Measurements from ENCODE around the gene HDAC4.
A peak's percentile ranks its signal among the peaks of the same experiment; 100 is the strongest.

Gene HDAC4

DNA sequence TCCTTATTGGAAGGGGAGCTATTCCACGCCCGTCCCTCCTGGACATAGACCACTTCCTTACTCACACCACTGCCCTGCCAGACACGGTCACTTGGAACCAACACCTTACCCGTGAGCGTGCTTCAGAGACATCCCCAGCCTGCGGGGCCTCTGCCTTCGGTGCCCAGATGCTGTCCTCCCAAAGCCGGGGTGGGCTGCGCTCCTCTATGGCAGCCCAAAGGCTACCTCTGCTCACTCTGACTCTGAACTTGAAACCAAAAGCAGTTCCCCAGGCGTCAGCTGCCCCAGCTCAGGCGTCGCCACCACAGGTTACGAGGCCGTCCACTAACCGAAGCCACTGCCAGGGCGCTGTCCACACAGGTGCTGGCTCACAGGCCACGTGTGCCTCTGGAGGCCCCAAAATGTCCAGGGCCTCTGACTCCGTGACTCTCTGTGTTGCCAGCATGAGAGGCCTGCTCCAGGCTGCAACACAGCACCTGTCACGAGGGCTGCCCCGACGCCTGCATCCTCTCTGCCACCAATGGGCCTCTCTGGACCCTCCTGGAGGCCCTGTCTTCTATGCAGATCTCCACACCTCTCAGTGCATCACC is 23.8 kb downstream of the HDAC4 start:
- Histone ChIP-seq H3K36me3 (ENCODE audit: control insufficient read depth, insufficient read depth, low read length) (no peaks in the 10 kb centered on the region), H3K4me3 (ENCODE audit: insufficient read depth, low read depth, low read length, poor library complexity, severe bottlenecking) (no peak overlapping the region), H3K27ac (ENCODE audit: insufficient read depth, low read length, poor library complexity, severe bottlenecking) (no peak overlapping the region), H3K9me3 (ENCODE audit: control insufficient read depth, low read length) (no peaks in the 10 kb centered on the region), H3K27me3 (replicated peaks; ENCODE audit: control insufficient read depth, insufficient read depth, low read length, poor library complexity, severe bottlenecking) (no peaks in the 10 kb centered on the region), H3K4me1 (ENCODE audit: control insufficient read depth, insufficient read depth, low read length, poor library complexity, severe bottlenecking) (peaks cover 15% of the 10 kb centered on the region)
- DNase-seq, result no peak

- Histone ChIP-seq H3K9me3 (ENCODE audit: control insufficient read depth, low read length) (no peaks in the 10 kb centered on the region), H3K36me3 (ENCODE audit: control insufficient read depth, insufficient read depth, low read length) (no peaks in the 10 kb centered on the region), H3K27me3 (replicated peaks; ENCODE audit: control insufficient read depth, insufficient read depth, low read length, poor library complexity, severe bottlenecking) (no peaks in the 10 kb centered on the region), H3K4me3 (ENCODE audit: insufficient read depth, low read depth, low read length, poor library complexity, severe bottlenecking) (no peak overlapping the region), H3K27ac (ENCODE audit: insufficient read depth, low read length, poor library complexity, severe bottlenecking) (no peak overlapping the region), H3K4me1 (ENCODE audit: control insufficient read depth, insufficient read depth, low read length, poor library complexity, severe bottlenecking) (peaks cover 8% of the 10 kb centered on the region)
- DNase-seq, result no peak
Measured at GRCh38 chr2:239376351-239376750, 24.5 kb downstream of the HDAC4 start.

DNA sequence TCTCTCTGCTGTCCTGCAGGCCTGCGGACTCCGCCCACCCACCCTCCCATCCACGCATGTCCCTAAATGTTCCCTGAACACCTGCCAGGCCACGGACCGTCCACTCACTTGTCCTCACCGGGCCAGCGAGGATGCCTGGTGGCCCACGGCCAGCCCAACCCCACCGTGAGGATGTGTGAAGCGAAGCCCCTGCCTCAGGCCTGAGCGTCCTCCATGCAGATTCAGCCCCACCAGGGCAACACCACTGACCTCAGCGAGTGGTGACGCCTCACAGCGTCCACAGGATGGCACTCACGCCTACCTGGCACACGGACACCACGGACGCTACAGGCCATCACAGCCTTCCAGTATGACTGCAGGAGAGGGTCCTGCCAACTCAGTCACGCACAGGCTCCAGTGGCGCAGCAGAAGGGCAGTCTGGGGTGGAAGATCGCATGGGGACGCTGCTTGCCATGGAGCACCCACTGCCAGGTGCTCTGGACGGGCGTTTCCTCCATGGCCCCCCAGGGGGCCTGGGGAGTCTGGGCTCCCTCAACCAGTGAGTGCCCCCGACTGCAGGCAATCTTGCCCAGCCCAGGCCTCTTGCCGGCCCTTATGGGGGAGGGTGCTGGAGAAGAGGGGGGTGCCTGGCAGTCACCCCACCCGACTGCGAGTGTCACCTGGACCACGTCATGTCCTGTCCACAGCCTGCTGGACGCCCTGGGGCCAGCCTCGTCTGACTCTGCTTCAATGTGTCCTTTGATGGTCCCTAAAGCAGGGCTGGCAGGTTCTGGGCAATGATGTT is 25.4 kb downstream of the HDAC4 start:
- Histone ChIP-seq H3K36me3 (ENCODE audit: control insufficient read depth, insufficient read depth, low read length) (no peaks in the 10 kb centered on the region), H3K27me3 (replicated peaks; ENCODE audit: control insufficient read depth, insufficient read depth, low read length, poor library complexity, severe bottlenecking) (no peaks in the 10 kb centered on the region), H3K9me3 (ENCODE audit: control insufficient read depth, low read length) (no peaks in the 10 kb centered on the region), H3K27ac (ENCODE audit: insufficient read depth, low read length, poor library complexity, severe bottlenecking) (no peak overlapping the region), H3K4me1 (ENCODE audit: control insufficient read depth, insufficient read depth, low read length, poor library complexity, severe bottlenecking) (peaks cover 8% of the 10 kb centered on the region), H3K4me3 (ENCODE audit: insufficient read depth, low read depth, low read length, poor library complexity, severe bottlenecking) (no peak overlapping the region)
- DNase-seq, result no peak

GRCh38 chr2:239374896-239375277 is 25.9 kb downstream of the HDAC4 start:
- H3K27ac ChIP-seq (ENCODE audit: insufficient read depth, low read length, poor library complexity, severe bottlenecking), result no peak overlapping the region
- no peaks in the 10 kb centered on the region for H3K36me3 ChIP-seq (ENCODE audit: control insufficient read depth, insufficient read depth, low read length)
- H3K4me1 ChIP-seq (ENCODE audit: control insufficient read depth, insufficient read depth, low read length, poor library complexity, severe bottlenecking), result peaks cover 12% of the 10 kb centered on the region
- no peaks in the 10 kb centered on the region for H3K9me3 ChIP-seq (ENCODE audit: control insufficient read depth, low read length)
- H3K4me3 ChIP-seq (ENCODE audit: insufficient read depth, low read depth, low read length, poor library complexity, severe bottlenecking), result no peak overlapping the region
- DNase-seq, result no peak
- H3K27me3 ChIP-seq (replicated peaks; ENCODE audit: control insufficient read depth, insufficient read depth, low read length, poor library complexity, severe bottlenecking), result no peaks in the 10 kb centered on the region

GRCh38 chr2:239372835-239373234 is 28.0 kb downstream of the HDAC4 start:
- Histone ChIP-seq H3K27ac (ENCODE audit: insufficient read depth, low read length, poor library complexity, severe bottlenecking) (no peak overlapping the region), H3K27me3 (replicated peaks; ENCODE audit: control insufficient read depth, insufficient read depth, low read length, poor library complexity, severe bottlenecking) (no peaks in the 10 kb centered on the region), H3K9me3 (ENCODE audit: control insufficient read depth, low read length) (no peaks in the 10 kb centered on the region), H3K4me3 (ENCODE audit: insufficient read depth, low read depth, low read length, poor library complexity, severe bottlenecking) (no peak overlapping the region), H3K4me1 (ENCODE audit: control insufficient read depth, insufficient read depth, low read length, poor library complexity, severe bottlenecking) (peaks cover 22% of the 10 kb centered on the region), H3K36me3 (ENCODE audit: control insufficient read depth, insufficient read depth, low read length) (no peaks in the 10 kb centered on the region)
- no peak for DNase-seq

DNA sequence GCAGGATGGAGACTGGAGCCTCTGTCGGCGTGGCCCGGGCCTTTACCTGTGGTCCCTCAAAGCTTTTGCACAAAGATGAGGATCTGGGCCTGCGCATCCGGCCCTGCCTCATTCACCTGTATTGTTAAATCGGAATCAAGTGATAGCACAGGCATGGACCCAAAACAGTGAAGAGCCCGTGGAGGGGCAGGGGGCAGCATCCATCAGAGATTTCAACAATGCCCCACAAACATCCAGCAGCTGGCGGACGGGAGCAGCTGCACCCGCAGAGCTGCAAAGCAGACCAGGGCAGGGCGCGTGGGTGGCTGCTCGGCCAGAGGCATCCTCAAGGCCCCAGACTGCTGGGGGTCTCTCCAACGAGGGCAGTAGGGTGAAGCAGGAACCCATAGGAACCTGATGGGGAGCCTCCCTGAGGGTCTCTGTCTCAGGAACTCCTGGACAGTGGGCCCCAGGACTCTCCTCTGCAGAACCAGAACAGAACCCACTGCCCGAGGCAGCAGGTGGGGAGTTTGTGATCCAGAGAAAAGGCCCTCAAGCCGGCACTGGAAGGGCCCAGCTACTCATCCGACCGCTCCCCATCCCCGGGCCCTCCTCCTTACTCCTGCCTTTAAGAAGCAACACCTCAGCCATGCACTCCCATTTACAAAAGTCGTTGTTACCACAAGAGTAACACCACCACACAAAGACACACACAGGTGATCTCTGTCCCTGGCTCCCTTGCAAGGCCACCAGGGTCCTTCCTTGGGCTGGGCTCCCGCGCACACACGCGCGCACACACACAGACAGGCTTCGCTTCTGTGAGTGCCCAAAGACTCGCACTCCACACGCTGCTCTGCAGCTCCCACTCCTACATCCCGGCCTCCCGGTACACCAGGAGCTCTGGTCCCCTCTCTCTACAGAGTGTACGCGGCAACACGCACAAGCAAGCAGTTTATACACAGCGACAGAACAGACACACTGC is 28.8 kb downstream of the HDAC4 start:
- H3K4me3 ChIP-seq (ENCODE audit: insufficient read depth, low read depth, low read length, poor library complexity, severe bottlenecking), result no peak overlapping the region
- peaks cover 22% of the 10 kb centered on the region for H3K4me1 ChIP-seq (ENCODE audit: control insufficient read depth, insufficient read depth, low read length, poor library complexity, severe bottlenecking)
- no peaks in the 10 kb centered on the region for H3K27me3 ChIP-seq (replicated peaks; ENCODE audit: control insufficient read depth, insufficient read depth, low read length, poor library complexity, severe bottlenecking)
- no peaks in the 10 kb centered on the region for H3K36me3 ChIP-seq (ENCODE audit: control insufficient read depth, insufficient read depth, low read length)
- no peak for DNase-seq
- H3K9me3 ChIP-seq (ENCODE audit: control insufficient read depth, low read length), result no peaks in the 10 kb centered on the region
- H3K27ac ChIP-seq (ENCODE audit: insufficient read depth, low read length, poor library complexity, severe bottlenecking), result no peak overlapping the region

DNA sequence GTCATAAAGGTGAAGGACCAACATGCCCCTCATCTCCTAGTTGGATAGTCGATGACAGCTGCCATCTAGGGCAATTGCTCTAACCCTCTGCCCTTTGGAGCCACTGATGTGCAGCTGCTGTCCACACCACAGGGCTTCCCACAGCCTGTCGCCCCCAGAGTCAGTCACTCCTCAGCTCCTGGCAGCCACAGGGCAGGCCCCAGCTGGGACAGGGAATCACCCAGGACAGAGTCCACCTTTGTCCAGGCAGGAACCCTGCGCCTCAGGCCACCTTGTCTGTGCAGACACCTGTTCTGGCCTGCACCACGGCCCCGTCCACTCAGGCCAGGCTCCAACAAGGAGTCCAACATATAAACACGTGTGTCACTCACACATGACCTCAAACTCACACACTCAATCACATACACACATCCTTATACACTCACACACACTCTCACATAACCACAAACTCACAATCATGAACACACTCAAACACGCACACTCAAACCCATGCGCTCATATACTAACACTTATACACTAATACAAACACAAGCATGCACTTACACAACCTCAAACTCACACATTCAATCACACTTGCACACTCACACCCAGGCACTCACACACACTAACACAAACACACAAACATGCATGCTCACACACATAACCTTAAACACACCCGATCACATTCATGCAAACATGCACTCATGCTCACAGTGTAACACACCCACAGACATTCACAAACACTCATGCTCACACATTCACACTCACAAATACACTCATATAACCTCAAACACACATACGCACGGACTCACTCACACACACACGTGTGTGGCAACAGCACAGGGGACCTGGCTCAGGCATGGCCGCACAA is 29.7 kb downstream of the HDAC4 start:
- H3K36me3 ChIP-seq (ENCODE audit: control insufficient read depth, insufficient read depth, low read length), result no peaks in the 10 kb centered on the region
- no peak overlapping the region for H3K4me3 ChIP-seq (ENCODE audit: insufficient read depth, low read depth, low read length, poor library complexity, severe bottlenecking)
- peak overlapping the region; percentile 88 for H3K27ac ChIP-seq (ENCODE audit: insufficient read depth, low read length, poor library complexity, severe bottlenecking)
- H3K27me3 ChIP-seq (replicated peaks; ENCODE audit: control insufficient read depth, insufficient read depth, low read length, poor library complexity, severe bottlenecking), result no peaks in the 10 kb centered on the region
- no peak for DNase-seq
- peaks cover 22% of the 10 kb centered on the region for H3K4me1 ChIP-seq (ENCODE audit: control insufficient read depth, insufficient read depth, low read length, poor library complexity, severe bottlenecking)
- H3K9me3 ChIP-seq (ENCODE audit: control insufficient read depth, low read length), result no peaks in the 10 kb centered on the region

GRCh38 chr2:239370403-239370802 is 30.4 kb downstream of the HDAC4 start:
- peak overlapping the region; percentile 88 for H3K27ac ChIP-seq (ENCODE audit: insufficient read depth, low read length, poor library complexity, severe bottlenecking)
- no peaks in the 10 kb centered on the region for H3K9me3 ChIP-seq (ENCODE audit: control insufficient read depth, low read length)
- H3K4me3 ChIP-seq (ENCODE audit: insufficient read depth, low read depth, low read length, poor library complexity, severe bottlenecking), result peak overlapping the region; percentile 30
- H3K36me3 ChIP-seq (ENCODE audit: control insufficient read depth, insufficient read depth, low read length), result no peaks in the 10 kb centered on the region
- no peak for DNase-seq
- peaks cover 22% of the 10 kb centered on the region for H3K4me1 ChIP-seq (ENCODE audit: control insufficient read depth, insufficient read depth, low read length, poor library complexity, severe bottlenecking)
- H3K27me3 ChIP-seq (replicated peaks; ENCODE audit: control insufficient read depth, insufficient read depth, low read length, poor library complexity, severe bottlenecking), result no peaks in the 10 kb centered on the region

GRCh38 chr2:239369631-239370161 is 31.1 kb downstream of the HDAC4 start:
- Histone ChIP-seq H3K4me1 (ENCODE audit: control insufficient read depth, insufficient read depth, low read length, poor library complexity, severe bottlenecking) (peaks cover 22% of the 10 kb centered on the region), H3K36me3 (ENCODE audit: control insufficient read depth, insufficient read depth, low read length) (no peaks in the 10 kb centered on the region), H3K27ac (ENCODE audit: insufficient read depth, low read length, poor library complexity, severe bottlenecking) (peak overlapping the region; percentile 88), H3K4me3 (ENCODE audit: insufficient read depth, low read depth, low read length, poor library complexity, severe bottlenecking) (peak overlapping the region; percentile 30), H3K27me3 (replicated peaks; ENCODE audit: control insufficient read depth, insufficient read depth, low read length, poor library complexity, severe bottlenecking) (no peaks in the 10 kb centered on the region), H3K9me3 (ENCODE audit: control insufficient read depth, low read length) (no peaks in the 10 kb centered on the region)
- peak; percentile 52 to 70 (median 56) for DNase-seq
